Activated CD8-positive, alpha-beta memory T cell treated with anti-CD3 and anti-CD28 coated beads, Interleukin-2, amount 50 U/mL, for 1 hour (primary cell): ENCODE measurements around the gene CCNL2.
"Not testable (repeated sequence)": the region's sequence is repeated elsewhere in the genome, so short reads cannot be mapped to it uniquely, and the experiment has no call there.

Experiments
- DNase-seq: peaks from one replicate; pipeline ENCODE4 v3.0.0-alpha.2; 2020; ENCODE audit errors: extremely low read depth

CCNL2 gene

DNA sequence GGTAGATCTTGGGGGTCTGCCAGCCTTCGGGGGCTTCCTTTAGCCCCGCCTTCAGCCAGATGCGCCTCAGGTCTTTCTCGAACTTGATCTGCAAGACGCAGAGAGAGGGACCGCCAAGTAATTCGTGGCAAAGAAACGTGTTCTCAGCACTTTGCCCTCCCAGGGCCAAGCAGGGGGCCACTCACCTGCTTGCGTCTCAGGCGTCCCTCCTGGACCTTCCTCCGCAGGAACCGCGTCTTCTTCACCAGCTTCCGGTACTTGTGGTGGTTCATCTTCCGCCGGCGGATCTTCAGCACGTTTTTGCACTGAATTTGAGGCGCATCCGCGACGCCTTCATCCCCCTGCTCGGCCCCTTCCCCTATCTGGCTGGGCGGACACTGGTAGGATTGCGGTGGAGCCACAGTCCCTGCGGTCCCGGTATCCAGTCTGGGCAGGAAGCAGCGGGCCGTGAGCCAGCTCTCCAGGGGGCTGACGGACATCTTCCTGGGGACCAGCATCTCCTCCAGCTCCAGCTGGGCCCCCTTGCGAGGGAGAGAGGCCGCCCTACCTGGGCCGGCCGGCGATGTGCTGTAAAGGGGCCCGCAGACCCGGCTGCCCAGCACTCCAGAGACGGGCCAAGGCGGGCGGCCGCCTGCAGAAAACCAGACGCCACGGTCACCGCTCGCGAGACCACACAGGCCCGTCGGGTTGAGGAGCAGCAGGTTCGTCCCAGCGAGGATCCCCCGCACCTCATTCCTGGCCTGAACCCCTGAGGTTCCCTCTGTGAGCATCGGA lies 25.1 kb downstream of the CCNL2 start:
- DNase-seq, result no peak

DNA sequence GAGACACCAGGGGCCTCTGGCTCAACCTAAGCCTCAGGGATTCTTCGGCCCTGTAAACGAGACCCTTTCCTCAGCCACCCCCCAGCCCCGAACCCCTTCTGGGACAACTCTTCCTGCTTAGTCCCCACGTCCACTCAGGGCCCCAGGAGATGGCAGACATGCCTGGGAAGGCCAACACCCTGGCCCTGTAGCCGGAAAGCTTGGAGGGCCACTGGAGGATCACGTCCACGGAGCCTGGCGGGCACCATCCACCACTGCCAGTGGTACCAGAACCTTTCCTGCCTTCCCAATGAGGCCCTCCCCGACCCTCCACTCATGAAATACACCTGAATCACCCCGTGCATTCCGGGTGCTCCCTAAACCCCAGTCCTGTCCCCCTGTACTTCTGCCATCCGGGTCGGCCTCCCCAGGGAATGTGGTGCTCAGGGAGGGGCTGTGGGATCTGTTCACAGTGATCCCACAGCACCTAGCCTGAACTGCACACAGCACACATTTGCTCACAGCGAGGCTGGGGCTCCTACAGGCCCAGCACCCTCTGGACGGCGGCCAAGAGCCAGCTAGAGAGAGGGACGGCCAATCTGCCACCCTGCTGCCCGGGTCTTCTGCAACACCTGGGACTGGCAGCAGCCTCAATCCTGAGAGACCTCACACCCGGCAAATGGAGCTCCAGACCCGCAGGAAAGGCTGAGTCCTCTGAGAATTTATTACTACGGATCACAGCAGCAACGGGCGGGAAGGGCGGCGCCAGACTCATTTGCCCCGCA lies 25.9 kb downstream of the CCNL2 start:
- DNase-seq, result no peak

DNA sequence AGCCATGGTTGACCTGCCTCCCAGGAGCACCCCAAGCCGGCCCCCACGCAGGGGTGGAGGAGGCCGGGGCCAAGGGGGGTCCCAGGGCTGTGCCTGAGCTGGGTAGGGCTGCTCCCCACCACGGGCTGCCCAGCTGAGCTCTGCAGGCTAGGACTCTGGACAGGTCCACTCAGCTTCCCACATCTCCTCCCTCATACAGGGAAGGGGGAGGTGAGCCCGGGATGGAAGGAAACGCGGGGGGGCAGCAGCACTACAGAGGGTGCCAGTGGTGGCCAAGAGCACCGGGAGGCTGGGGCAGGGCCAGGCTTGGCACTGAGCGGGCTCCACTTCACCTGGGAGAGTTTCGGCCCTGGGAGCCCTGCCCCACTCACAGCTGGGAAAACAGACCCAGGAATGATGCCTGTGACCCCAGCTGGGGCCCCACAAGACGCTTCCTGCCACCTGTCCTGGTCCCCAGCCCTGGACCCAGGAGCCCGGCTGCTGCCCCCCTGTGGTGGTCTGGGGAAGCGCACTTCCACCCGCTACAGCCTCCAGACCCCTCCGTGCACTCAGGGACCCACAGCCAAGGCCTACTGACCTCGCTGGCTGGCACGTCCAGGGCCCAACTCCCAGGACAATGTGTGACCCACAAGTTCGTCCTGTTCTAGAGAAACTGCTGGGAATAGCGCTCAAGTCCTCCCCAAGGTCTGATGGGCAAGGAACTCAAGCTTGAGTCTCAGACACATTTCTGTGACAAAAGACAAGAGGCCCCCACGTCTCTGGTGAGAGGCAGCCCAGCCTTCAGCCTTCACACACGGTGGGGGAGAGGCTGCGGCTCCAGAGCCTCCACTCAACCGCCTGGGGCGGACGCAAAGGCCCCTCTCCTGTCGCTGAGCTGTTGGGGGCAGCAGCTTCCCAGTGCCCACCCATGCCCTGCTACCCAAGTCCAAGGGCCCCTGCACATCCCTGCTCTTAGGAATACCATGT lies 27.1 kb downstream of the CCNL2 start:
- DNase-seq, result no peak

DNA sequence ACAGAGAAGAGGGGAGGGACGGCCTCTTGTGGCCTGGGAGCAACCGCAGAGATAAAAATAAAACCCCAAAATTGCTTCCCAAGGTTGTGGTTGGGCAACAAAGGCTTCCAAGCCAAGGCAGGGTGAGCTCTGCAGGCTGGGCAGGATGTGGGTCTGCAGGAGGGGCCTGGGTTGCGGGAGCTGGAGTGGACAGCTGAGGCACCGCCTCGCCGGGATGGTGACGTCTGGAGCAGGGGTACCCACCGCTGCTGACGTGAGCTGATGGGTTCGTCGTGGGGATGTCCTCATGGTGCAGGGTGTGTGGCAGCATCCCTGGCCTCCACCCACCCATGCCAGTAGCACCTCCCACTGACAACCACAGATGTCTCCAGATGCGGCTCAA lies 27.8 kb downstream of the CCNL2 start:
- peak; percentile 89 for DNase-seq

DNA sequence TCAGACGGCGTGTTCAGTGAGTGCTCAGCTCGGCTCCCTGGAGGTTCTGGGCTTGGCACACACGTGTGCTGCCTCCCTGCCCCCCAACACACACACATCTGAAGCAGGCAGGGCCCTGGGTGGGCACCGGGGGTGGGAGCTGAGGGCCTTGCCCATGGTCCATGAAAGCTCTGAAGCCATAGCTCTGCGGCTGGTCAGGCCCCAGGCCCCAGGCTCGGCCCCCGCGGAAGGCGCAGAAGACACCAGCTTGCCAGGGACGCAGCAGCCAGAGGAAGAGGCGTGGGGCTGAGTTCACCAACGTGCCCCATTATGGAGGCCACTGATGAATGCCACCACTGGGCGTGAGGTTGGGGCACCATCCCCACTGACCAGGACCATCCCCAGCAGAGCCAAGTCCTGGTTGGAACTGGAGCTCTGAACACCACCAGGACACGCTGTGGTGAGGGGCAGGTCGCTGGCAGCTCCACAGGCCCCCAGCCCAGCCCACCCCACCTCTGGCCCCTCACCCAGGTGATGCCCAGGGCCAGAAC lies 28.3 kb downstream of the CCNL2 start:
- no peak for DNase-seq

DNA sequence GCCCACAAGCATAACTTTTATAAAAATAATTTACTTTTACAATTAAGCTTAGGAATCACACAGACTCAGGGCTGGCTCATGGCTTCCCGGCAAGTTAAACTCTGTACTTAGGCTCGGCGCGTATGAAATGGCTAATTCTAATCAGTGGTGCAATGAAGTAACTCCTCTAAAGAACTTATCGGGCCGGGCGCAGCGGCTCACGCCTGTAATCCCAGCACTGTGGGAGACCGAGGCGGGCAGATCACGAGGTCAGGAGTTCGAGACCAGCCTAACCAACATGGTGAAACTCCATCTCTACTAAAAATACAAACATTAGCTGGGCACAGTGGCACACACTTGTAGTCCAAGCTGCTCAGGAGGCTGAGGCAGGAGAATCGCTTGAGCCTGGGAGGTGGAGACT lies 29.0 kb downstream of the CCNL2 start:
- not testable (repeated sequence) for DNase-seq

DNA sequence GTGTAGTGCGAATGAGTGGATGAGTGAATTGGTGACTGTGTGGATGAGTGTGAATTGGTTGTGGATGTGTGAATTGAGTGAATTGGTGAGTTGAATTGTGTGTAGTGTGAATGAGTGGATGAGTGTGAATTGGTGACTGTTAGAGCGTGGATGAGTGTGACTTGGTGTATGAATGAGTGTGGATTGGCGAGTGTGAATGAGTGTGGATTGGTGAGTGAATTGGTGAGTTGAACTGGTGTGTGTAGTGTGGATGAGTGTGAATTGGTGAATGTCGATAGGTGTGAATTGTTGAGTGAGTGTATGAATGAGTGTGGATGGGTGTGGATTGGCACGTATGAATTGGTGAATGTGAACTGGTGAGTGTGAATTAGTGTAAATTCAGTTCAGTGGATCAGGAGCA lies 31.8 kb downstream of the CCNL2 start:
- no peak for DNase-seq

DNA sequence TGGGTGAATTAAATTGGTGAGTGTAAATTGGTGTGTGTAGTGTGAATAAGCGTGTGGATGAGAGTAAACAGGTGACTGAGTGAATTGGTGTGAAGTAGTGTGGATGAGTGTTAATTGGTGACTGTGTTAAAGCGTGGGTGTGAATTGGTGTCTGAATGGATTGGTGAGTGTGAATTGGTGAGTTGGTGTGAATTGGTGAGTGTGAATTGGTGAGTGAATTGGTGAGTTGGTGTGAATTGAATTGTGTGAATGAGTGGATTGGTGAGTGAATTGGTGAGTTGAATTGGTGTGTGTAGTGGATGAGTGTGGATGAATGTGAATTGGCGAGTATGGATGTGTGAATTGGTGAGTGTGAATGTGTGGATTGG lies 32.5 kb downstream of the CCNL2 start:
- DNase-seq, result no peak

DNA sequence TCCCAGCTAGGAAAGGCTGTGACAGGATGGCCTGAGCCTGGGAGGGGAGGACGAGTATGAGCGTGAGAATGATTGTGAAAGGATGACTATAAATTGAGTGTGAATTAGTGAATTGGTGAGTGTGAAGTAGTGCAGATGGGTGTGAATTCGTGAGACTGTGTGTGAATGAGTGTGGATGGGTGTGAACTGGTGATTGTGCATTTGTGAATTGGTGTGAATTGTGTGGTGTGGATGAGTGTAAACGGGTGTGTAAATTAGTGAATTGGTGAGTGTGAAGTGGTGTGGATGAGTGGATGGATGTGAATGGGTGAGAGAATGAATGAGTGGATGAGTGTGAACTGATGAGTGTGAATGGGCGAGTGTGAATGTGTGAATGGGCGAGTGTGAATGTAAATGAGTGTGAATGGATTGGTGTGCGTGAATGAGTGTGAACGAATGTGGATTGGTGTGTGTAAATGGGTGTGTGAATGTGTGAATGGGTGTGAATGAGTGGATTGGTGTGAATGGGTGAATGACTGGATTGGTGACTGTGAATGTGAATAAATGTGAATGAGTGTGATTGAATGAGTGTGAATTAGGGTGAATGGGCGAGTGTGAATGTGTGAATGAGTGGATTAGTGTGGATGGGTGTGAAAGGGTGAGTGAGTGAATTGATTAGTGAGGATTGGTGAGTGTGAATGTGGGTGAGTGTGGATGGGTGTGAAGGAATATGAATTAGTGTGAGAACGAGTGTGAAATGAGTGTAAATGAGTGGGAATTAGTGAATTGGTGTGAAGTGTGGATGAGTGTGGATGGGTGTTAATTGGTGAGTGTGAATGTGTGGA lies 33.0 kb downstream of the CCNL2 start:
- DNase-seq, result no peak

DNA sequence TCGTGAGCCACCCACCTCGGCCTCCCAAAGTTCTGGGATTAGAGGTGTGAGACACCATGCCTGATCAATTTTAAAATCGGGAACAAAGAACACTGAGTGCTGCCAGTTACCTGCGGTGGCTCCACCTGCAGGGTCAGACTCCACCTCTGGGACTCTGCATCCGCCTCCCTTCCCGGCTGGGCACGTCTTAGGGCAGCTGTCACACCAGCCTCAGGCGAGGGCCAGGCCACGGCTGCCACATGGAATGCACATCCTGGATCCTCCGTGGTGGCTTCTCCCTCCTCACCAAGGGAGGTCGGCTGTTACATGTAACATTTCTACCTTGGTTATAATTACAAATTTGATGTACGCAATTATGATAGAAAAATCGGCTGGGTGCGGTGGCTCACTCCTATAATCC lies 34.9 kb downstream of the CCNL2 start:
- no peak for DNase-seq

DNA sequence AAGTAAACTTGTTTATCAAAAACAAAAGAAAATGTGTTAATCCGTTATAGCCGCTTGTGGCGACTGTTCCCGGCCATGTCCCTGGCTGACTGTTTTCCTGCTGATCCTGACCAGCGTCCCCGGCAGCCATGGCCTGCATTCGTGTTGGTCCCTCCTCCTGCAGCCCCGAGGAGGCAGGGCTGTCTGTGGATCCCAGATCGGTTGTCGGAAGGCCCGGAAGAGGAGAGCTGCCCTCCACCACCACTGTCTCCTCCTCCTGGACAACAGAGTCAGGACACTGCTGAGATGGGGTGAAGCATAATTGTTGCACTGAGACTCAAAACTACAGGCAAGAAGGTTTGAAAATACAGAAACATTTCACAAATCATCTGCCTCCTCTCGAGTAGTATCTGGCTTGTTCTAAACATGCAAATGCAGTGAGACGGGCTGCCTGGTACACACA lies 37.1 kb downstream of the CCNL2 start:
- DNase-seq, result no peak

DNA sequence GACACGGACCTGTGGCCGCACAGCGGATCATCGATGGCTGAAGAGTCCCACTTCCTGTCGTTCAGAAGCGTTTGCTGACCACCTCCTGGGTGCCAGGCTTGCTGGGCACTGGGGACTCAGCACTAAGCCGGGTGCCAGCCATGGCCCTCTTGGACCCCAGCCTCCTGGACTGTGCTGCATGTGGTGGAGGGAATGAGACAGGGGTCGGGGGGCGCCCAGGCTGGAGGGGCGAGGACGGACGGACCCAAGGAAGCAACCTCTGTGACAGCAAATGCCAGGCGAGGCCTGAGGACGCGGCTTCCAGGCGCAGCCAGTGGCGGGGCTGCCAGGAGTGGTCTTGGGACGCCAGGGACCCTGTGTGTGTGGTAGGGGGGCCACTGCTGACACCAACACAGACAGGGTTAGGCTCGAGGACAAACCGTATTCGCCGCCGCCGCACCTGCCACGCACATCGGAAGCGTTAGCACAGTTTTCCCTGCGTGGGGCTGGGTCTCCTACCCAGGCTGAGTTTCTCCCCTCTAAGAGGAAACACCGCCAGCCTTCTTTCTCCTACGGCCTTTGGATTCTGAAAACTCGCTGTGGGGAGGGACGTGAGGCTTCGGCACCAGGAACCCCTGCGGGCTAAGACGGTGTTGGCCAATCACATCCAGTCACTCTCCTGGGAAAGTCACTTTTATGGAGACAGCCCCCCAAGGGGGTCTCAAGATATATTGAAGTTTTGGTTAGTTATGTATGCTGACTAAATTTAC lies 37.7 kb downstream of the CCNL2 start:
- DNase-seq, result no peak

DNA sequence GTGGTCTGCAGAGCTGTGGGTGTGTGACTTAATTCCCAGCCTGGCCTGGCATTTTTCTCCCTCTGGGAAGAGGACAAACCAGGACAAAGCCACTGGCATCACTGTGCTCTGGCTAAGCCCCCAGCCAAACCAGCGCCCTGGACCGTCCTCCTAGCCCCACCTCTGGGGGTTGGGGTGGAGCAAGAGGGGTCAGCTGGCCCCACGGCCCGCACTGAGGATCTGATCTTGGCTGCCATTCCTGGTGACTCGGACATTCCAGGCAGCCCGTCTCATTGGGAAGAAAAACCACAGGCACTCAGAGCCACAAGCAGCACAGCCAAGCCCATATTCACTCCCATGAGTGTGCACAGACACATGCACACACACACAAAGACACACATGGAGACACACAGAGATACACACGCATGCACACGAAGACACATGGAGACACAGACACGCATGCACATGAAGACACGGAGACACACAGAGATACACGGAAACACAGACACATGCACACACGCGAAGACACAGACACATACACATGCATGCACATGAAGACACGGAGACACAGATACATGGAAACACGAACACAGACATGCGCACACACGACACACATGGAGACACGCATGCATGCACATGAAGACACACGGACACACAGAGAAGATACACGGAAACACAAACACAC lies 38.5 kb downstream of the CCNL2 start:
- no peak for DNase-seq

DNA sequence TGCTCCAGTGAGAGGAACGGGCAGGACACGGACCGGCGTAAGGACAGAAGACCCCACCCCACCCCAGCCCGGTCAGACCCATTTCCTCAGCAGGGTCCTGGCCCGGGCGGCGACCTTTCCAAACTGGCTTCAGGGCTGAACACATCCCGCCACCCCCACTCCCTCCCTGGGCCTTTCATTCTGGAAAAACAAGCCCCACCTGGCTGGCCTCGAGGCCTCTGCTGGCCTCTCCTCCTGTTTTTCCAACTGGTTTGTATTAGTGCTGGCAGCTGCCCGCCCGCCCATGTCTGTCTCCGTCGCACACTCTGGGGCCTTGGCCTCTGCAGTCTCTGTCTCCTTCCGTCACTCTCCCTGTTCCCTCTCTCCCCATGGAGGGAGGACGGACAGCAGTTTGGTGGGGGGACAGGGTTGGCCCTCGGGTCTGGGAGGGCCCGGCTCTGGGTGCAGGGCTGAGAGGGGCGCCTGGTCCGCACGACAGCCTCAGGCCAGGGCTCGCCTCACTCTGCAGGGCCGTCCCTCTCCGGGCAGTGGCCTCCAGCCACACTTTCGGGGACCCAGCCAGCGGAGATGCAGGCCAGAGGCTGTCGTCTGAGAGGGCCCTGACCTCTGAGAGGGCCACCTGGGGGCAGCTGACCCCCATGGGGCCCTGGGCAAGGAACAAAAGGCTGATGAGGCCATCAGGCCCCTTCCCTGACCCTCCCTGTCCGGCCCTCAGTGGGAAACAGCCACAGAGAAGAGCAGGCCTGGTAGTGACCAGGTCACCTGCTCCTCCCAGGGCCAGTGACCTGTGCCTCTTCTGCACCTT lies 39.3 kb downstream of the CCNL2 start:
- DNase-seq, result no peak

DNA sequence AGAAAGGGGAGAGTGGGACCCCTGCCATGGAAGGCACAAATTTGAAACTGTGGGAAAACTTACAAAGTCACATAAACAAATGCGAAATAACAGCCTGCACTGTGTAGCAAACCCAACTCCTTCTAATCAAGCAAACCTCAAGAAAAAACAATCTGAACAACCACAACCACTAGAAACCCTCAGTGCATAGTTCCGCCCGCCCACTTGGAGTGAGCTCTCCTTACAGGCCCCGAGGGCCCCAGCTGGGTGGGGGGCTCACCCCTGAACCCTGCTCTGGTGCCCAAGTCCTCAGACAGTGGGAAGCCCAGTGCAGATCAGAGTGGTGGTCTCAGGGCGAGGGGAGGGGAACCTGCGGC lies 39.8 kb downstream of the CCNL2 start:
- DNase-seq, result no peak

DNA sequence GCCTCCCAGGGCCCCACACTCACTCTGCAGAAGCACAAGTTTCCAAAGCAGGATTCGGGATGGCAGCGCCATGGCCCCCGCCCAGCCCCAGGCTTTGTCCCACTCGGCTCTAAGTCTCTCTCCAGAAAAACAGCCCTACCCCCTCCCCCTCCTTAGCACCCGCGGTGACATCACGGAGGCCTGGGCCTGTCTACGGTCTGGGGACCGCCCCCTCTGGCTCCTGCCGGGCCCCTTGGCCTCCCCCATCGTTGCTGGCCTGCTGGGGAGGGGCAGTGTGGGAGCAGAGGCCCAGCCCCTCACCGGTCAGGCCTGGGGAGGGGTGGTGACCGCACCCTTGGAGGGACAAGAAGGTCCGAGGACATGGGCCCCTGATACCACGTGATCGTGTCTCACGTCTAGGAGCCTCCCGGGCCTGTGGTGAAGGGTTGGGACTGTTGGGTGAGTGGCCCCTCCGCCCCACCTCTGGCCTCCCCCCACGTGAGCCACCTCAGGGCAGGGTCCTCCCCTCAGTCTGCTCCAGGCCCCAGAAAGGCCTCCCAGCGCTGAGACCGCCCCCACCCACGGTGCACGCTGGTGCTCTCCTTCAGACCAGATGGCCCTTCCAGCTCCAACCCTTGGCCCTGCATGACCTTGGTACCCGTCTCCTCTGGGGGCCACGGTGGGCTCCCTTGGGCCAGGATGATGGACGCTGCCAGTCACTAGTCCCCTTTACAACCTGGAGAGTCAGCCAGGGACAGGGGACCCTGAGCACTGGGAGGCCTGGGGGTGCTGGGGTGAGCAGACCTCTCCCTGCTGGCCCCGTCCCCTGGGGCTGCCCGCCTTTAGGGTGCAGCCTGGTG lies 40.5 kb downstream of the CCNL2 start, which contains the start of gene MXRA8:
Gene MXRA8 (minus strand): TSS at position 123 of the 839 bp plus-strand sequence. CDS start 51 bp downstream, at position 72.
- DNase-seq, result no peak

DNA sequence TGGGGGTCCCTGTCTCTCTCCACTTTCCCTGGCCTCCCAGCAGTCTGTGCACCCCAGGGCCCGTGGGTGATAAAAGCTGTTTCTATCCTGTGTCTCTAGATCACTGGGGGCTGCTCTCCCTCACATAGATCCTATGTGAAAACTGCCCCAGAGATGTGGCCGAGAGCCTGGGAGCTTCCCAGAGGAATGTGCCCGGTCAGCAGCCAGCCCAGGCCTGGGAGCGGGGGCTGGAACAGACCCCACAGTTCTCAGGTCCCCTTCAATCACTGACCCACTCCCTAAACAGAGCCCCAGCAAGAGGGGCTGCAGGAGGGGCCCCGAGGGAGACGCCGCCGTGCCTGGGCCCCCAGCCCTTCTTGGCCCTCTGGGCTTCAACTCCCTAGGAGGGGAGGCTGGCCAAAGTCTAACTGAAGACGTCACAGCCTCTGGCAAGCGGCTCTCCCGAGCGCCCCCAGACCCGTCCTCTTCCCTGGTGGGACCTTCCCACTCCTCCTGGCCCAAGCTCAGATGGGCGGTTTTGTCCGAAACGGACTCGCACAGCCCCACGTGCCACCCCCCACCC lies 41.2 kb downstream of the CCNL2 start:
- no peak for DNase-seq
